ENCODE data around the gene BTBD1.

BTBD1 gene

DNA sequence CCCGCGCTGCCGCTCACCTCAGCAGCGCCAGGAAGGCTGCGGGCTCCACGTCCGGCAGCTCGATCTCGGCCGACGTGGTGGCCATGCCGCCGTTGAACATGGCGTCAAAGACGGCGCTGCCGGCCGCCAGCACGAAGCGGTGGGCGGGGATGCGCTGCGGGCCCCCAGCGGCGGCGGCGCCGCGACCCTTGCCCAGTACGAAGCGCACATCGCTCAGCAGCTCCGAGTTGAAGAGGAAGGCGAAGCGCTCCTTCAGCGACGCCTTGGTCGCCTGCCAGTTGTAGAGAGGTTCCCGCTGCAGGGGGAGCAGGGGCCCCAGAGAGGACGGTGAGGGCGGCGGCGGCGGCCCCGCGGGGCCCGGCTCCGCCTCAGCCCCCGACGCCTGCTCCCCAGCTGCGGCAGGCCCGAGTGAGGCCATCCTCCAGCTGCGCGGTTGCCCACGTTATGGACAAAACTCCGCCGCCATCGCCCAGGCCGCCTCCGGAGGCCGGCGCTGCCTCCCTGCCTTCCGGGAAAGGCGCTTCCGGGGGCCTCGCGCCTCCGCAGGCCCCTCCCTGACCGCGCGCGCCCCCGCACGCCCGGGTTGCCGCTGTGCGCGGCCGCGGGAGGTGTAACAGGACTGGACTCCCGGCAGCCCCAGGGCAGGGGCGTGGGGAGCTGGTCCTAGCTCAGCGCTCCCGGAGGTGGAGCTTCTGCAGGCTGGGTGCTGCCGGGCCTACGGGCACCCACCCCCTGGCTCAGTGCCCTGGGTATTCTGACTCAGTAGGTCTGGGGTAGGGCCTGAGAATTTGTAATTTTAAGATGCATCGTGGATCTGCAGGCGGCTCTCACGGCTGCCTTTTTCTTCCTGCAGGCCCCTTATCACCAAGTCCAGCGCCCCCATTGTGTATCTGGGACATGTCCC, at the start of gene BTBD1:
BTBD1 (minus strand) TSS at position 519 of the 904 bp plus-strand sequence; CDS start at position 418, 101 bp downstream.
- peak; percentile 97 for DNase-seq (ENCODE audit: low read depth, low spot score)
- in situ Hi-C loops (cut with HindIII; ENCODE audit: low sequenced_read_pairs), result no loop called here
- TF ChIP-seq, protein P1, sequence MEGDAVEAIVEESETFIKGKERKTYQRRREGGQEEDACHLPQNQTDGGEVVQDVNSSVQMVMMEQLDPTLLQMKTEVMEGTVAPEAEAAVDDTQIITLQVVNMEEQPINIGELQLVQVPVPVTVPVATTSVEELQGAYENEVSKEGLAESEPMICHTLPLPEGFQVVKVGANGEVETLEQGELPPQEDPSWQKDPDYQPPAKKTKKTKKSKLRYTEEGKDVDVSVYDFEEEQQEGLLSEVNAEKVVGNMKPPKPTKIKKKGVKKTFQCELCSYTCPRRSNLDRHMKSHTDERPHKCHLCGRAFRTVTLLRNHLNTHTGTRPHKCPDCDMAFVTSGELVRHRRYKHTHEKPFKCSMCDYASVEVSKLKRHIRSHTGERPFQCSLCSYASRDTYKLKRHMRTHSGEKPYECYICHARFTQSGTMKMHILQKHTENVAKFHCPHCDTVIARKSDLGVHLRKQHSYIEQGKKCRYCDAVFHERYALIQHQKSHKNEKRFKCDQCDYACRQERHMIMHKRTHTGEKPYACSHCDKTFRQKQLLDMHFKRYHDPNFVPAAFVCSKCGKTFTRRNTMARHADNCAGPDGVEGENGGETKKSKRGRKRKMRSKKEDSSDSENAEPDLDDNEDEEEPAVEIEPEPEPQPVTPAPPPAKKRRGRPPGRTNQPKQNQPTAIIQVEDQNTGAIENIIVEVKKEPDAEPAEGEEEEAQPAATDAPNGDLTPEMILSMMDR (IDR thresholded peaks at IDR 0.05; ENCODE audit: low read depth, low read length), result peak; percentile 9
- peak within 1 kb of the TSS; percentile 85 for H3K4me3 ChIP-seq (ENCODE audit: low read depth, low read length)

DNA sequence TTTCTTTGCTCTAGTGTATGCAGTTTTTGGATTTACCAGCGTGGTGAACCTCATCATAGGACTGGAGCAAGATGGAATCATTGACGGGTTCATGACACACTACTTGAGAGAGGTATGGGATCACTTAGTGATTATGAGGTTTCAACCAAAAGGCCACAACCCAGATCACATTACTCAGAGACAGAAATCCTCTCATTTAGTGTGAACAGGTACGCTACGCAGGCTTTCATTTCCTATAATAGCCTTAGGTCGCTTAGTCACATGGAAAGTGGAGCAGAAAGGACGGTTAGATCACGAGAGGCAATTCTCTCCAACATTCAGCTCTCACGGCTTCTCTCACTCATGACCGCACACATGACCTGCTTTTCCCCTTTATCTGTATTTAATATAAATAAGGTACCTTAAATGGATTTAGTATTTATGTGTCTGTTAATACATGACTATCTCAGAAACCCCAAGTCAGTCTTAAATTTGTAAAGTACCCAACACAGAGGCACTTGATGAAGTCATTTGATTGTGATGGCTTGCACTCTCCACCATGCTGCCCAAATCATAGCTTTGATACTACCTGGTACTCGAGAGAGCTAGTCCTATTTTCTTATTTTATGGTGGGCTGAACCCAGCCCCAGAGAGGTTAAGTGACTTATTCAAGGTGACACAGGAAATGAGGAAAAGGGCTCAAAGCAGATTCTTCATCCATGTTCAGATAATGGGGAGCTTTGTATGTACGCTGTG, 48.9 kb upstream of the BTBD1 start:
- no peak overlapping the region for H3K4me3 ChIP-seq (ENCODE audit: low read depth, low read length)
- TF ChIP-seq, protein P1 (IDR thresholded peaks at IDR 0.05; ENCODE audit: low read depth, low read length), result no peak
- in situ Hi-C loops (cut with HindIII; ENCODE audit: low sequenced_read_pairs), result no loop called here
- DNase-seq (ENCODE audit: low read depth, low spot score), result no peak

DNA sequence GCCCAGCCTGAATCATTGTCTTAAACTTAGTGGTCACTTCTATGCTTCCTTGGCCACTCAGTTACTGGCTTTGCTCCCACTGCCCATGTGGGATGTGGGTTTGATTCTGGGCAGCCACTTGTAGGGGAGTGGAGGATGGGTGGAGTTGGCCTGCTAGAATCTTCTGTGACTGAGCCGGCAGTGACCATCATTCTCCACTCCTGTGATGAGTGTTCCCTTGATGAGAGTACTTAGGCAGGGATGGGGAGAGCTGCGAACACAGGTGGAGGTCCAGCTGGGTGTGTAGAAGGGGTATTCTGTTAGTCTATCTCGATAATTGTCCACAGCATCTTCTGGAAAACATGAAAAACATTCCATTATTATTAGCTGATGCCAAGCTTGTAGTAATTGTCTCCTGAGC, 48.4 kb upstream of the BTBD1 start:
- DNase-seq (ENCODE audit: low read depth, low spot score), result no peak
- no peak overlapping the region for H3K4me3 ChIP-seq (ENCODE audit: low read depth, low read length)
- TF ChIP-seq, protein P1 (IDR thresholded peaks at IDR 0.05; ENCODE audit: low read depth, low read length), result no peak
- in situ Hi-C loops (cut with HindIII; ENCODE audit: low sequenced_read_pairs), result no loop called here

DNA sequence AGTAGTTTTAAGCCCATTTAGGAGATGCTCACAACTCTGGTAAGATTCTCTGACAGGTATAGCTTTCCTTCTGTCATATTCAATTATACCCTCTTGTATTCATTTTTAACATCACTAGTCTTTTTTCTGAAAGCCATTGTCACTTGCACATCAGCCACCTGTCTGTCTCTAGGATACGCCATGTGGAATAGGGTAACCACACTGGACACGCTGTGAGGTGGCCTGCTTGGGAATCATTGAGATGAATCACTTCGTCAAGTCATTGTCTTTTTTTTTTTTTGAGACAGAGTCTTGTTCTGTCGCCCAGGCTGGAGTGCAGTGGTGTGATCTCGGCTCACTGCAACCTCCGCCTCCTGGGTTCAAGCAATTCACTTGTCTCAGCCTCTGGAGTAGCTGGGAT, 47.8 kb upstream of the BTBD1 start:
- in situ Hi-C loops (cut with HindIII; ENCODE audit: low sequenced_read_pairs), result no loop called here

DNA sequence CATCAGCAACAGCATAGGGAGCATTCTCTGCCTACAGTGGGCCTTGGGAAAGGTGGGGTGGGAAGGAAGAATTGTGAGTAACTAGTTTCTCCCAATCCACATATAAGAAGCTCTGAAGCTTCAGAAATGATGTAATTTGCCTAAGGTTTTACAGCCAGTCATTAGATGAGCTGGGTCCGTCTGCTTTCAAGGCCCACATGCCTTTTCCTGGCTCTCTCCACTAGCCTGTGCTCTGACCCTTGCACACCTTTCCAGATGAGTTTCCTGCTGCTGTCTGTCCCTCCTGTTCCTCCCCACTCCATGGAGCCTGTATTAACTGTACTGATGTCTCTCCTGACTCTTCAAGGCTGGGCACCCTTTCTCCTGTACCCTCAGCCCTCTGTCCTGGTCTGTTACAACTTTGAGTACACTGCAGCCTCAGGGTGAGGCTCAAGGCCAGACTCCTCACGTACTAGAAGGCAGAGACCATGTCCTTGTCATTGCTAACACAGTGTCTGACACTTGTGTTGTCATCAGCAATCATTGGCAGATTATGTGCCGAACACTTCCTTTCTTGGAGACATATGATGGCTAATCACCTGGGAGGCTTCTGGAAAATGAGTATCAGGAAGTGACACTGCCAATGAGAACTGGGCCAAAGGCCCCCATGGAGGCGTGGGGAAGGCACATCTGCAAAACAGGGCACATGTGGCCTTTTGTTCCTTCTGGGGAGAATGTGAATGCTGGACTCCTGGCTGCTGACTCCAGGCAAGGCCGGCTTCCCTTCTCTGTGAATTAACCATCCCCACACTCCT, 47.0 kb upstream of the BTBD1 start:
- in situ Hi-C loops (cut with HindIII; ENCODE audit: low sequenced_read_pairs), result no loop called here
- no peak overlapping the region for H3K4me3 ChIP-seq (ENCODE audit: low read depth, low read length)
- TF ChIP-seq, protein P1 (IDR thresholded peaks at IDR 0.05; ENCODE audit: low read depth, low read length), result no peak
- DNase-seq (ENCODE audit: low read depth, low spot score), result no peak

More for the DNA sequence above, 47.8 kb upstream of the BTBD1 start:
- TF ChIP-seq, protein P1 (IDR thresholded peaks at IDR 0.05; ENCODE audit: low read depth, low read length), result no peak
- H3K4me3 ChIP-seq (ENCODE audit: low read depth, low read length), result no peak overlapping the region
- DNase-seq (ENCODE audit: low read depth, low spot score), result no peak

DNA sequence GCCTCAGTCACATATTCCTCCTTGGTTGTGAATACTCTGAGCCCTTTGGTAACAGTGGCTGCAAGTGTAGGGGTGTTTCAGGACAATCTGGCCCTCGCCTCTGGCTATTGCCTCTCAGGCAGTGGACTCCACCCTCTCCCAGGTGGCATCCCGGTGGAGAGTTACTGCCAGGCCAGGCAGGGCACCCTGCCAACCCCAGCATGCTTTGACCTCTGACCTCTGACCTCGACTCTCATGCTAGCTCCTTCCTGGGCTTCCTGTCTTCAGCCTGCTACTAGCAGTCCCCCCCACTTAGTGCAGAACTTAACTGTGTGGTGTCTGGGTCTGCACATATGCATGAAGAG, 45.9 kb upstream of the BTBD1 start:
- TF ChIP-seq, protein P1 (IDR thresholded peaks at IDR 0.05; ENCODE audit: low read depth, low read length), result no peak
- no peak overlapping the region for H3K4me3 ChIP-seq (ENCODE audit: low read depth, low read length)
- in situ Hi-C loops (cut with HindIII; ENCODE audit: low sequenced_read_pairs), result no loop called here
- no peak for DNase-seq (ENCODE audit: low read depth, low spot score)

All from astrocyte of the spinal cord (primary cell).